Sigmoid colon (tissue), 4 donors: ENCODE data around the gene HHAT.

Source experiments
- CTCF ChIP-seq, 4 experiments: fragments of 450-650 bp in 3 of 4; fragments of 200-600 bp in 1 of 4; IDR thresholded peaks; one replicate each; pipeline ENCODE4 v1.5.1; 2016 to 2019; ENCODE audit warnings: antibody characterized with exemption in 4 of 4, mild to moderate bottlenecking in 3 of 4, moderate library complexity in 2 of 4
- EP300 ChIP-seq, 4 donors: sonication (generic); formaldehyde crosslinking; IDR thresholded peaks; one replicate each; pipeline ENCODE4 v1.6.1; 2017; ENCODE audit warnings: antibody characterized with exemption in 4 of 4
- POLR2A ChIP-seq, 2 donors: fragments of 450-650 bp; IDR thresholded peaks; one replicate each; pipeline ENCODE4 v1.6.1; 2016; ENCODE audit warnings: antibody characterized with exemption in 2 of 2, mild to moderate bottlenecking in 2 of 2, moderate library complexity in 2 of 2

GRCh38 chr1:210457568-210457967 lies 128.9 kb downstream of the HHAT start:
- TF ChIP-seq CTCF (IDR thresholded peaks at IDR 0.05) (no peak), POLR2A (IDR thresholded peaks at IDR 0.05) (no peak), EP300 (IDR thresholded peaks at IDR 0.05) (no peak)
